HFFc6 (cell line): ENCODE results near the gene FXYD7. TPM values are rescaled to one million over a fixed set of nuclear protein-coding genes. Genes with fewer than 3 reads are reported as not detected.

ENCODE experiments used
- DNase-seq: peaks from one replicate; pipeline ENCODE4 v3.0.0-alpha.2; 2018
- H3K27ac Mint-ChIP-seq: 2 replicates; pipeline ENCODE4 v1.8.0; 2020; ENCODE audit warnings: mild to moderate bottlenecking, mixed read lengths
- H3K27me3 Mint-ChIP-seq: 2 replicates; pipeline ENCODE4 v1.8.0; 2021; ENCODE audit warnings: mild to moderate bottlenecking, moderate library complexity, mixed read lengths; ENCODE audit not compliant: insufficient read depth
- H3K36me3 Mint-ChIP-seq: 2 replicates; pipeline ENCODE4 v1.8.0; 2021; ENCODE audit warnings: low read depth, mixed read lengths
- H3K4me1 Mint-ChIP-seq: 2 replicates; pipeline ENCODE4 v1.8.0; 2020; ENCODE audit warnings: low read depth, mixed read lengths
- H3K4me3 Mint-ChIP-seq: 2 replicates; pipeline ENCODE4 v1.8.0; 2020; ENCODE audit warnings: mild to moderate bottlenecking, moderate library complexity, mixed read lengths
- H3K9me3 Mint-ChIP-seq: 2 replicates; pipeline ENCODE4 v1.8.0; 2020; ENCODE audit warnings: mild to moderate bottlenecking, mixed read lengths
- CTCF ChIP-seq: fragments of 200-600 bp; sonication (generic); IDR thresholded peaks from 2 replicates; pipeline ENCODE4 v1.5.0; 2021; ENCODE audit warnings: antibody characterized with exemption, mild to moderate bottlenecking
- total RNA-seq, 6 experiments: library from RNA; stranded (reverse); fragmentation: NEBNext Ultra II Directional; extraction: Animal tissue kit (Norgen Biotek cat#: 25700); gene quantifications; 2 replicates in 1 of 6; 3 replicates in 5 of 6; pipeline ENCODE4 v1.2.3, GENCODE V29; 2021

FXYD7 gene
- total RNA-seq, 6 experiments from 2014 or later: 0.32 to 0.87 (median 0.68) TPM; not detected in 3

- no peak overlapping the region for H3K27ac Mint-ChIP-seq
- no peak for TF ChIP-seq CTCF
- H3K27me3 Mint-ChIP-seq: peaks cover 35% of the 10 kb centered on the region
- no peak for DNase-seq
- H3K36me3 Mint-ChIP-seq: no peaks in the 10 kb centered on the region
- no peak overlapping the region for H3K4me3 Mint-ChIP-seq
- no peaks in the 10 kb centered on the region for H3K9me3 Mint-ChIP-seq
- no peaks in the 10 kb centered on the region for H3K4me1 Mint-ChIP-seq
These were observed 60.0 kb downstream of the FXYD7 start for GRCh38 chr19:35202722-35203688.

Other genes starting within 250 kb of the FXYD7 start
- gene ZNF30, start 216.4 kb upstream of the FXYD7 start, total RNA-seq: 1 to 10 TPM; 1.9 to 3.1 (median 2.2) TPM
- 1 to 10 TPM; 2.7 to 3.2 (median 3.0) TPM for gene ZNF792, start 179.0 kb upstream of the FXYD7 start, total RNA-seq
- gene GRAMD1A, start 142.9 kb upstream of the FXYD7 start, total RNA-seq: 10 to 100 TPM; 48.2 to 51.3 (median 50.0) TPM
- 10 to 100 TPM in 4 of 6 experiments, 1 to 10 TPM in 2; 6.8 to 14.2 (median 12.6) TPM for gene SCN1B, start 112.8 kb upstream of the FXYD7 start, total RNA-seq
- not detected for gene HPN, start 101.5 kb upstream of the FXYD7 start, total RNA-seq
- gene FXYD3, start 27.4 kb upstream of the FXYD7 start, total RNA-seq: not detected
- gene LGI4, start 8.2 kb upstream of the FXYD7 start, total RNA-seq: under 1 TPM in 5 of 6 experiments, not detected in 1; 0.08 to 0.17 (median 0.10) TPM
- gene FXYD1, start 4.4 kb upstream of the FXYD7 start, total RNA-seq: 1 to 10 TPM in 4 of 6 experiments, under 1 TPM in 1, not detected in 1; 0.92 to 2.7 (median 2.1) TPM
- gene FXYD5, start 11.5 kb downstream of the FXYD7 start, total RNA-seq: 100 to 1,000 TPM; 317 to 417 (median 353) TPM
- gene FAM187B, start 85.5 kb downstream of the FXYD7 start, total RNA-seq: not detected
- 1 to 10 TPM; 1.7 to 3.3 (median 2.3) TPM for gene LSR, start 105.7 kb downstream of the FXYD7 start, total RNA-seq
- gene USF2, start 125.7 kb downstream of the FXYD7 start, total RNA-seq: 10 to 100 TPM; 66.0 to 78.1 (median 71.4) TPM
- not detected for gene HAMP, start 139.3 kb downstream of the FXYD7 start, total RNA-seq
- gene MAG, start 148.9 kb downstream of the FXYD7 start, total RNA-seq: not detected
- under 1 TPM in 4 of 6 experiments, not detected in 2; 0.24 to 0.59 (median 0.57) TPM for gene CD22, start 185.9 kb downstream of the FXYD7 start, total RNA-seq
- not detected for gene FFAR1, start 204.6 kb downstream of the FXYD7 start, total RNA-seq
- gene FFAR3, start 215.2 kb downstream of the FXYD7 start, total RNA-seq: not detected
- not detected for gene GPR42, start 227.8 kb downstream of the FXYD7 start, total RNA-seq